Raji (cell line): ENCODE measurements around the gene PRSS8.

ENCODE experiments used
- POLR2A ChIP-seq: IDR thresholded peaks from 2 replicates; pipeline ENCODE4 v1.6.1; 2011; ENCODE audit warnings: low read depth, low read length, control low read depth; ENCODE audit not compliant: insufficient read depth

Gene PRSS8

DNA sequence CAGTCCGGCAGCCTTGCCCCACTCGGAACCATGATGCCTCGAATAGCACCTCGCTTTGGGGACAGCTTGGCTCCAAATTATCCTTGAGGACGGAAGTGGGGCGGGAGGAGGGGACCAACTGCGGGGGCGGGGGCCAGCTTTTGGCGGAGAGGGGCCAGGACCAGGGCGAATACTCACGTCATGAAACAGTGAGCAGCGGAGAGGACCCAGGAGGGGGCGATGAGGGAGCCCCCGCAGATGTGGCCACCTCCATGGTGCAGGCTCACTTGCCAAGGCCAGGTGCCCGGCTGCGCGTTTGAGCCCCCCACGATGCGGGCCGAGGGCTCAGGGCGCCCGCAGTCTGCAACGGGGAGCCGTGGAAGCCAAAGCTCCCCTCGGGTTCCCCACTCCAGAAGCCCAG lies 13.4 kb upstream of the PRSS8 start:
- TF ChIP-seq POLR2A: no peak

DNA sequence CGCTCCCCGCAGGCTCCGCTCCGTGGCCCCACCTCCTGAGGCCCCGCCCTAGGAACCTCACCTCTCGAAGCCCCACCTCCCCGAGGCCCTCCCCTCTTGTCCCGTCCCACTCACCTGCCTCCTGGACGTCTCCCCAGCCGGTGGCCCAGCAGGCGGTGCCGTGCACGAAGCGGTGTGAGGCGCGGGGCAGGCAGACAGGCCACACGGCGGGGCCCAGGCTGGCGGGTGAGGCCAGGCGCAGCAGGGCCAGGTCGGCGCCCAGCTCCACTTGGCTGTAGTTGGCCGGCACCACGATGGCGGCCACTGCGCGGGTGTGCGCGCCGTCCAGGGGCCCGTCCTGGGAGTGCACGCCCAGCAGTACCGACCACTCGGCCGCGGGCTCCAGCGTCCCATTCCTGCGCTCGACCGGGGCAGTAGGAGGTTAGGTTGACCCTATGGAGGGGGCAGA lies 12.8 kb upstream of the PRSS8 start:
- no peak for TF ChIP-seq POLR2A

DNA sequence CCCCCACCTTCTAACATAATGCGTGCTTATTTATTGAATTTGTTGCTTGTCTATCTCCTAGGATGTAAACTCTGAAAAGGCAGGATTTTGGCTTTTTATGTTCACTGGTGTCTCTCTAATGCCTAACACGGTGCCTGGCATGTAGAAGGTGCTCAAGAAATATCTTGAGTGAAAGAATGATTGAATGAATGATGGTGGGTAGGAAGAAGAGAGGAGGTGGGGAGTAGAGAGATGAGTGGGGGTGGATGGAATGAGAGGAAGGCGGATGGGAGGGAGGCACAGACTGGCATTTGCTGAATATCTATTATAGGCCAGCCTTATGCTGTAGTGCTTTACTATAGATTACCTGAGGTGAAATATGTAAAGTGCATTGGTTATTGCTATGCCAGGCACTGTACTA lies 12.0 kb upstream of the PRSS8 start:
- no peak for TF ChIP-seq POLR2A

DNA sequence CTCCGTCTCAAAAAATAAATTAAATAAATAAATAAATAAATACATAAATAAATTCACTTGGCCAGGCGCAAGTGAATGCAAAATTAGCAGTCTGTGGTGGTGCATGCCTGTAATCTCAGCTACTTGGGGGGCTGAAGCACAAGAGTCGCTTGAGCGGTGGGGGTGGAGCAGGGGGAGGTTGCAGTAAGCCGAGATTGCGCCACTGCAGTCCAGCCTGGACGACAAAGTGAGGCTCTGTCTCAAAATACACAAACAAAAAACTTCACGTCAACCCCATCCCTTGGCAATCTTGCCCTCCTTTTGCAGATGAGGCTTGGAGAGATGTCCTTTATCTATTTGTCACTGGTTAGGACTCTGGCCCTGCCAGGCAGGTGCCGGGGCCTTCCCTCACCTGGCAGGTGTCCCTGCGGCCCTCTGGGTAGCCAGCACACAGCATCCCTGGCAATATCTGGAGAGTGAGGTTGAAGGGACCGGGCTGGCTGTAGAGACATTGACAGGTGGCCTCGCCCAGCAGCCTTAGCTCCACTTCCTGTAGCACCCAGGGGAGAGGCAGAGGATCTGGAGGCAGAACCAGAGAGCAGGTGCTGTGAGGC lies 10.0 kb upstream of the PRSS8 start:
- no peak for TF ChIP-seq POLR2A

DNA sequence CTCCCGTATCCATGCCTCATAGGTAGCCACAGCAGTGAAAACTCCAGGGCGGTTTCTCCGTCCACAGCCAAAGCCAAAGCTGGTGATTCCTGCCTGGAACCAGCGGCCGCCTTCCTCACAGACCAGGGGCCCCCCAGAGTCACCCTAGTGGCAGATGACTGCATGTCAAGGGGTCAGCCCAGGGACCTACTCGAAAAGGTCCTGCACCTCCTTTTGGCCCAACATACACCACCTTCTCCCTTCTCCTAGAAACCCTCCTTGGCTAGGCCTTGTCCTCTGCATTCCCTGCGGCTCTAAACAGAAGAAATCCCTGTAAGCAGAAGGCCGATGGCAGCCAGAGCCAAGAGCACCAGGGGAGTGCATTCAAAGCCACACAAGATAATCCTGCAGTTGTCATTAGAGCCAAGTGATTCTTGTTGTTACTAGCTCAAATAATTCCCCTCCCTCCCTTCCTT lies 8.2 kb upstream of the PRSS8 start:
- TF ChIP-seq POLR2A: no peak

DNA sequence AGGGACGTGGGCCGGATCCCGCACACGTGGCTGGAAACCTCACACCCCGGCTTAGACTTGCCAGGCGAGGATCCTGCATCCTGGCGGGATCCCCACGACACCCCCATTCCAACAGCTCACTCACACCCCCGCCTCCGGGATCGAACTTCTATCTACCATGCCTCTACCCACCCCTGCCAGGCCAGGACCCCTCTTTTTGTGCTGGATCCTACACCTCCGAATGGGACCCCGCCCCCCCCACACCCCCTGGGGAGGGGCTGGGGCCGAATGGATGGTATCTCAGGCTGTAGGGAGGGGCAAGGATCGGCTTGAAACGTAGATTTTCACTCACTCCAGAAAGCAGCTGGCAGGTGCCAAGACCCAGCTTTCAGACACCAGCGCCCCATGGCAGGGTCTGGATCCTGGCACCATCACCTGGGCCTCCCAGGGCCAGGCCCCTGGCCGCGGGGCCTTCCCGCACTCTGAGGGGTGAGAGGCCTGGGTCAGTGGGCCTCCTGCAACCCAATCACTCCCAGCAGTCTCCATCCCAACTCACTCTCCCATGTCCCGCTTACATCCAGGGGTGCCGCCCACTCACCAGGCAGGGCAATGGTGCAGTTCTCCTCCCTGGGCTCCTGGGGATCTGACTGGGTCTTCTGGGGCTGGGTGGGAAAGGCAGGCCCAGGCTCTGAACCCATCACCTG lies 7.6 kb upstream of the PRSS8 start:
- no peak for TF ChIP-seq POLR2A

DNA sequence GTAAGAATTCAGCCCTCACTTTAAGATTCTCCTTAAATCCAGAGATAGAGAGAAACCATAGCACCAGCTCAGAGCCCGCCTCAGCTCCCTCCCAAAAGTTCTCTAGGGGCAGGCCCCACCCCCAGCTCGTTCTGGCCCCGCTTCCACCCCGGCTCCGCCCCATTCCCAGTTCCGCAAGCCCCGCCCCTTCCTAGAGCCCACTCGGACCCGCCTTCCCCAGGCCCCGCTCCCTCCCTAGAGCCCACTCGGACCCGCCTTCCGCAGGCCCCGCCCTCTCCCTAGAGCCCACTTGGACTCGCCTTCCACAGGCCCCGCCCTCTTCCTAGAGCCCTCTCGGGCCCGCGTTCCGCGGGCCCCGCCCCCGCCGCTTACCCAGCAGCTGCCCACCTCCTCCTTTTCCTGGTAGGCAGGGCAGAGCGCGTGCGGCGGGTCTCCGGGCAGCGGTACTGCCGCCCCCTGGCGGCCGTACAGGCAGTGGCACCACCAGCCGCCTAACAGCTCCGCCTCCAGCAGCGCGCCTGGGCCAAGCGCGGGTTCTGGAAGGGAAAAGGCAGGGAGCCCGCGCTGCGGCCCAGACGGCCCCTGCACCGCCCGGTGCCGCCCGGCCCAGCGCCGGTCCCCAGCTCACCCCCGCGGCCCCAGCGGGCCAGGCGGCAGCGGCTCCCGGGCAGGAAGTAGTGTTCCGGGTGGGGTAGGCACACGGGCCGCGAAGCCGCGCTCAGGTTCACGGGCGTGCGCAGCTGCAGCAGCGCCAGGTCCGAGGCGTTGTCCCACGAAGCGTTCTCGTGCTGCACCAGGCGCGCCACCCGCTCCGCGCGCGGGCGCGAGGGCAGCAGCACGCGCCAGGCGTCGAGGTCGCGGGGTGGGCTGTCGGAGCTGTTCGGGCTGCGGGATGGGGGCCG lies 6.8 kb upstream of the PRSS8 start:
- TF ChIP-seq POLR2A: peak; percentile 59

DNA sequence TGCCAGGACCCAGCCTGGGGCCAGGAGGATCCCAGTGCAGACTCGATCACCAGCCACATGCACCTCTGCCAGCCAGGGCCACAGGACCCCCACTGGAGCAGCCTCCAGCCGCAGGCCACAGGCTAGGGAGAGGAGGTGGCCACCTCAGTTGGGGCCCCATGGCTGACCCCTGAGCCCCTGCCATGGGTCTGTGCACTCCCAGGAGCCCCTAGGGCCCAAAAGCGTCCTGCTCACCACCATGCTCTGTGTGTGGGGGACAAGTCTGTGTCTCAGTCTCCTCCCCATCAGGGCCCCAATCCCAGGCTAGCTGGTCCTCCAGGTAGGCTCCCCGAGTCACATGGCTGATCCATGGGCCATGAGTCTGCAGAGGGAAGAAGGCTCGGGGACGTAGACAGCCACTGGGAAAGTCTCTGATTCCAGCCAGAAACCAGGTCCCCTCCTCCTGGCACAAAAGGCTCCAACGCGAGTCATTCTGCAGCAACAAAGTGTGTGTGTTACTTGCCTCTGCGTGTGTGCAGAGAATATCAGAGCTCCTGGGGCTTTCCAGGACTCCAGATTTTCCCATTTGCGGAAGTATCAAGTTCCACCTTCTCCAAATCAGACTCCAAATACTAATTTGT lies 6.1 kb upstream of the PRSS8 start:
- TF ChIP-seq POLR2A: no peak

DNA sequence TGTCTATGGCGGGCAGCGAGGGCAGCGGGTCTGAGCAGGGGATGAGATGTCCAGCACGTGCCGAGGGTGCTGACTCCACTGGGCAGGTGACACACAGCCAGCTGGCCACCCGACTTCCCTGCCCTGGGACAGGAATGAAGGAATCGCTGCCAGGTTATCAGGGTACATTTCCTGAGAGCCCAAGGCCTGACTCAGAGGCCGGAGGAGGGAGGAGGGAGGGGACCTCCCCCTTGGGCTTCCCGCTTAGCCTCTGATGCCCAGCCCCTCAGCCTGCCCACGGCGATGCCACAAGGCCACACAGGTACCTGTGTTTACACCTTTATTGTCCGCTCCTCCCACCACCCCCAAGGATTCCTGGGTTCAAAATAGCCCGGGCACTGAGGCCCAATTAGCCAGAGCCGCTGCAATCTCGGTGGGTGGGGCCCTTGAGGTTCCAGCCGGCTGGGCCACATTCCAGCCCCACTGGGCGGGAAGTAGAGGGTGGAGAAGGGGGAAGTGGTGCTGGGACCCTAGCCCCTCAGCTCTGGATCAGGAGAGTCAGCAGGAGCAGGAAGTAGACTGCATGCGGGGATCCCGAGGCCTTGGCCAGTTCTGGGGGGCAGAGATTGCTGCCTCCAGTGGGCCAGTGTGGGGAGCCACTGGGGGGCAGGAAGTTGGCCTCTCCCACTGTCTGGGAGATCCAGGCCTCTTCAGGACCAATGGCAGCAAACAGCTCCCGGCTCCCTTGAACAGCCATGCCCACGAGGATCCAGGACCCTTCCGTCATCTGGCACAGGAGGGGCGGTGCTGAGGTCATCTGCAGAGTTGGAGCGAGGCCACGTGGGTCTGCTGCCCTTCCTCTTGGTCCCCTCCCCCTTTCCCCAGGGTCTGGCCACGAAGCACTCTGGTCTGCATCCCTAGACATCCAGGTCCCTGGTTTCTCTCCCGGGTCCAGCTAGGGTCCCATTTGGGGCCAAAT lies 3.4 kb upstream of the PRSS8 start:
- TF ChIP-seq POLR2A: no peak

DNA sequence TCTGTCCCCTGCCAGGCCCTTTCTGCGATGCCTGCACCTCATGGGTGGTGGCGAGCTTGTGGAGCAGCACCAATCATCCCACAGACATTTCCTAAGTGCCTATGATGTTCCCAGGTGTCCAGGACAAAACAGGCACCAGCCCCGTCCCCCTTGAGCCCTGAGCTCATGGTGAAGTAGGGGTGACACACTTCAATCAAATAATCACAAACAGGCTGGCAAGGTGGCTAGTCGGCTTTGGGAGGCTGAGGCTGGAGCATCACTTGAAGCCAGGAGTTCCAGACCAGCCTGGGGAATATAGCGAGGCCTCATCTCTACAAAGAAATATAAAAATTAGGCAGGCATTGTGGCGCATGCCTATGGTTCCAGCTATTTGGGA lies 748 bp upstream of the PRSS8 start:
- TF ChIP-seq POLR2A: no peak

DNA sequence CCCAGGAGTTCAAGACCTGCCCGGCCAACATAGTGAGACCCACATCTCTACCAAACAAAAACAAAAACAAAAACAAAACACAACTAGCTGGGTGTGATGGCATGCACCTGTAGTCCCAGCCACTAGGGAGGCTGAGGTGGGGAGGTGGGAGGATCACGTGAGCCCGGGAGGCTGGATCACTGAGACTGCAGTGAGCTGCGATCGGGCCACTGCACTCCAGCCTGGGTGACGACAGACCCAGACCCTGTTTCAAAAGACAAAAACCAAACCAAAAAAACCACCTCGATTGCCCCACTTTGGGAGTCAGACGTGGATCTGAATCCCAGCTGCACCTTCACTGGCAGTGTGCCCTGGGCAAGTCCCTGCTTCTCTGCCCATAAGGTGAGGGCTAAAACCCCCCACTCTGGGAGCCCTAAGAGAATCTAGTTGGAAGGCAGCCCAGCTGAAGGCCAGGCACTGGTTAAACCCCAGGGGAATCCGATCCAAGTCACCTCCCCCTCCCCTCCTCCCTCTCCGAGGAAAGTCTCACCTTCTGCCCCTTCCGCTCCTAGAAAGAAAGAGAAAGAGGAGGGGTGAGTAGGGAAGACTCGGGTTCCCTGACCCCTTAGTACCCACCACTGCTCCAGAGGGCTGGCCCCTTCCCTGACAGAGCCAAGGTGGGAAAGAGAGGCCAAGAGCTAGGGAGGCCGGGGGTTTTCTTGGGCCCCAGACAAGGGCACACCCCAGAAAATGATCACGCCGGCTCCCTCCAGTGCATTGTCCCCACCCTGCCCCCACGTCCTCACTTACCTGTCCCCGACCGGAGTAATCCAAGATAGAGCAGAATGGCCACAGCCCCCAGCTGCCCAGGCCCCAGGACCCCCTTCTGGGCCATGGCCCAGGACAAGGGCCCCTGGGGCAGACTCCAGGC lies 647 bp downstream of the PRSS8 start:
- TF ChIP-seq POLR2A: no peak

DNA sequence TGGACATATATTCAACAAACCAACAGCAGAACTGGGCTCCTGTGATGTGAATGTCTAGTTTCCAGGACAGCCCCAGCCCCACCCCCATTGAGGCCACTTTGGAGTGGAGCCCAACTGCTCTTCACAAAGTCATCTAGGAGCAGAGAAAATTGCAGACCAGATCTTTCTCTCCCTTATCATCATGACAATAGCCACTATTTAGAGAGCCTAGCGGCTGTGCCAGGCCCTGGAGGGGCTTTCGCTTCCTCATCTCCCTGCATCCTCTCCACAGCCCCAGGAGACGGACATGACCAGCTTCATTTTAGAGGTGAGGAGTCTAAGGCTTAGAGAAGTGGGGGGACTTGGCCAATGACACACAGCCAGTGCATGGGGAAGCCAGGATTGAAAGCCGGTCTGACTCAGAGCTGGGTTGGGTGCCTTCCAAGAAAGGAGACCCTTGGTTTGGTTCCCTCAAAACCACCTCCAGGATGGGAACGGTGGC lies 1.4 kb downstream of the PRSS8 start:
- TF ChIP-seq POLR2A: no peak

DNA sequence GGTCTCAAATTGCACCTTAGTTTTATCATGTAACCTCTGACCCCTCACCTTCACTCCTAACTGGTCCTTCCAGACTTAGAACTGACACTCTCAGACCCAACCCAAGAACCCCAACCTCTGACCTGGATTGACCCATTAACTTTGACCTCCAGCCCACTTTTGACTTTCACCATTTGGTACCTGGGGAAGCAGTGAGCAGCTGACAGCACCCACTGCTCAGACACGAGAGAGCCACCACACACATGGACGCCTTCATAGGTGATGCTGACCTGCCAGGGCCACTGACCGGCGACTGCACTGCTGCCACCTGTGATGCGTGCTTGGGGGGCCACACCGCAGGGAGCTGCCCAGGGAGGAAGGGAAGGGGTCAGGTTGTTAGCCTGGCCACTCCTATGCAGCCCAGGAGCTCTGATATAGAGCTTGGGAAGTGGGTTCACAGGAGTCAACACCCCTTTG lies 2.5 kb downstream of the PRSS8 start:
- no peak for TF ChIP-seq POLR2A
